Progenitor cell of endocrine pancreas (in vitro differentiated cells): Measurements from ENCODE around the gene MIA3. TPM values are rescaled to one million over a fixed set of nuclear protein-coding genes. Genes with fewer than 3 reads are reported as not detected.

ENCODE experiments used
- DNase-seq: peaks from one replicate; pipeline ENCODE4 v3.0.0; 2021; ENCODE audit warnings: low spot score; ENCODE audit not compliant: unreplicated experiment
- H3K27ac Mint-ChIP-seq: 2 replicates; pipeline ENCODE4 v1.8.0; 2021; ENCODE audit warnings: mild to moderate bottlenecking, moderate library complexity, mixed read lengths
- H3K27me3 Mint-ChIP-seq: 2 replicates; pipeline ENCODE4 v1.8.0; 2021; ENCODE audit warnings: mixed read lengths
- H3K36me3 Mint-ChIP-seq: 2 replicates; pipeline ENCODE4 v1.8.0; 2022; ENCODE audit warnings: mixed read lengths; ENCODE audit not compliant: insufficient read depth
- H3K4me1 Mint-ChIP-seq: 2 replicates; pipeline ENCODE4 v1.8.0; 2021; ENCODE audit warnings: low read depth, mixed read lengths
- H3K4me3 Mint-ChIP-seq: 2 replicates; pipeline ENCODE4 v1.8.0; 2021; ENCODE audit warnings: low read depth, mild to moderate bottlenecking, moderate library complexity, mixed read lengths
- H3K9me3 Mint-ChIP-seq: 2 replicates; pipeline ENCODE4 v1.8.0; 2021; ENCODE audit warnings: low read depth, mixed read lengths
- total RNA-seq: library from RNA; stranded (reverse); gene quantifications from 2 replicates; pipeline ENCODE4 v1.2.1, GENCODE V29; 2021
- TF ChIP-seq, protein P1 (sequence below): fragments of 200-600 bp; sonication (generic); IDR thresholded peaks from one replicate; pipeline ENCODE4 v1.5.0; 2021; ENCODE audit warnings: antibody characterized with exemption, mild to moderate bottlenecking; ENCODE audit not compliant: unreplicated experiment

Gene MIA3
- total RNA-seq, 1 donor from 2014 or later = 67.1 TPM

DNA sequence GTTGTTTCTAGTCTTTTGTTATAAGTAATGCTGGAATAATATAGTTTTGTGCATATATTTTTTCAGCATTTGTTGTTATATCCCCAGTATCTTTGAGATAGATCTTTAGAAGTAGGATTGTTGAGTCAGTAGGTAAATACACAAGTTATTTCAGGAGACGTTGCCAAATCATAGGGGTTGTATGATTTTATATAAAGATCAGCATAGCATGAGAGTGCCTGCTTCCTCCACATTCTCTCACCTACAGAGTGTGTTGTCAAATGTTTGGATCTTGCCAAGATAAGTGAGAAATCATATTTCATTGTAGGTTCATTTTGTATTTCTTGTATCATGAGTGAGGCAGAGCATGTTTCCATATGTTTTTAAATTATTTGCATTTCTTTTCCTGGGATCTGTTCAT lies 24.6 kb downstream of the MIA3 start:
- TF ChIP-seq, protein P1, sequence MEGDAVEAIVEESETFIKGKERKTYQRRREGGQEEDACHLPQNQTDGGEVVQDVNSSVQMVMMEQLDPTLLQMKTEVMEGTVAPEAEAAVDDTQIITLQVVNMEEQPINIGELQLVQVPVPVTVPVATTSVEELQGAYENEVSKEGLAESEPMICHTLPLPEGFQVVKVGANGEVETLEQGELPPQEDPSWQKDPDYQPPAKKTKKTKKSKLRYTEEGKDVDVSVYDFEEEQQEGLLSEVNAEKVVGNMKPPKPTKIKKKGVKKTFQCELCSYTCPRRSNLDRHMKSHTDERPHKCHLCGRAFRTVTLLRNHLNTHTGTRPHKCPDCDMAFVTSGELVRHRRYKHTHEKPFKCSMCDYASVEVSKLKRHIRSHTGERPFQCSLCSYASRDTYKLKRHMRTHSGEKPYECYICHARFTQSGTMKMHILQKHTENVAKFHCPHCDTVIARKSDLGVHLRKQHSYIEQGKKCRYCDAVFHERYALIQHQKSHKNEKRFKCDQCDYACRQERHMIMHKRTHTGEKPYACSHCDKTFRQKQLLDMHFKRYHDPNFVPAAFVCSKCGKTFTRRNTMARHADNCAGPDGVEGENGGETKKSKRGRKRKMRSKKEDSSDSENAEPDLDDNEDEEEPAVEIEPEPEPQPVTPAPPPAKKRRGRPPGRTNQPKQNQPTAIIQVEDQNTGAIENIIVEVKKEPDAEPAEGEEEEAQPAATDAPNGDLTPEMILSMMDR = no peak
- peaks cover 19% of the 10 kb centered on the region for H3K36me3 Mint-ChIP-seq
- H3K27ac Mint-ChIP-seq = peak overlapping the region; percentile 14

DNA sequence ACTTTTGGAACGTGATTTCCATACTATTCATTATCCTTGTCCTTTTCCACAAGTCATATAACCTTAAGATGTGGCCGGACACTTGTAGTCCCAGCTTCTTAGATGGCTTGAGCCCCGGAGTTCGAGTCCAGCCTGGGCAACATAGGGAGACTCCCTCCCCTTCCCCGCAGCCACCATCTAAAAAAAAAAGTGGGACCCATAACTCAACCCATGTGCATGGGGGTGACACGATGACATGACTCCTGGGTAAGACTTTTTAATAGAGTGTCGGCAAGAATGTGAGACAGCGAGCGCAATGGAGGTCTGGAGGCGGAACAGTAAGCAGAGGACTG lies 25.7 kb downstream of the MIA3 start:
- Mint-ChIP-seq H3K4me3 (peak overlapping the region; percentile 88), H3K4me1 (peaks cover 12% of the 10 kb centered on the region), H3K27me3 (no peaks in the 10 kb centered on the region), H3K27ac (peak overlapping the region; percentile 98), H3K9me3 (peaks cover 4% of the 10 kb centered on the region), H3K36me3 (peaks cover 17% of the 10 kb centered on the region)
- DNase-seq = no peak
- TF ChIP-seq, protein P1 = no peak

More for the DNA sequence above, 24.6 kb downstream of the MIA3 start:
- H3K4me3 Mint-ChIP-seq = peak overlapping the region; percentile 57
- H3K9me3 Mint-ChIP-seq = peaks cover 4% of the 10 kb centered on the region
- no peak for DNase-seq
- H3K4me1 Mint-ChIP-seq = peaks cover 12% of the 10 kb centered on the region
- no peaks in the 10 kb centered on the region for H3K27me3 Mint-ChIP-seq

DNA sequence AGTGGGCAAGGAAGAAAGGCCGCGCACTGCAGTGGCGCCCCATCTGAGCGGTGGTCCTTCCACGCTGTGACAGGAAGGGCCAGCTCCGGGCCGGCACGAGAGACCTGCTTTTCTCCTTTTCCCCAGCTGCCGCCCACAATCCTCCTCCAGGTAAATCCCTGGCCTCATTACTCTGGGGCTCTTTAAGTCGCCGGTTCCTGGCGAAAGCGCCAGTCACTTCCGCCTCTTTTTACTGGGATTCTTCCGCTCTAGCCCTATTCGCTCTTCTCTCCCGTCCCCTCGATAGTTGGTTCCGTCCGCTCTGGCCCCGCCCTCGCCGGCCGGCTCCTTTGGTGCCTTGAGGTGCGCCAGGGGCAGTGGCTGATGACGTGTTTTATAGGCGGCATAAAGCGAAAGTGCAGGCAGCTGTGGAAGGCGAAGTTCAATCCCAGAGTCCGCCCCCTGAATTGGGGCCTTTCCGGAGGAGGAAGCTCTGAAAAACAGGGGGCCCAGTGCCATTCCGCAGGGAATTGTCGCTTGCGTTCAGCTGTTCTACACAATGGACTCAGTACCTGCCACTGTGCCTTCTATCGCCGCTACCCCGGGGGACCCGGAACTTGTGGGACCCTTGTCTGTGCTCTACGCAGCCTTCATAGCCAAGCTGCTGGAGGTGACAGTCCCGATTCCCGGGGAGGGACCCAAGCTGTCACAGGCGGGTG lies 26.2 kb downstream of the MIA3 start:
- Mint-ChIP-seq H3K27me3 (no peaks in the 10 kb centered on the region), H3K9me3 (peaks cover 4% of the 10 kb centered on the region), H3K27ac (peak overlapping the region; percentile 98), H3K36me3 (peaks cover 15% of the 10 kb centered on the region), H3K4me3 (peak overlapping the region; percentile 88), H3K4me1 (peaks cover 12% of the 10 kb centered on the region)
- peak; percentile 94 for DNase-seq
- TF ChIP-seq, protein P1 = no peak

GRCh38 chr1:222644636-222644980 lies 26.7 kb downstream of the MIA3 start:
- peaks cover 10% of the 10 kb centered on the region for H3K36me3 Mint-ChIP-seq
- TF ChIP-seq, protein P1 = no peak
- no peak for DNase-seq
- H3K4me3 Mint-ChIP-seq = peak overlapping the region; percentile 88
- no peaks in the 10 kb centered on the region for H3K27me3 Mint-ChIP-seq
- peaks cover 12% of the 10 kb centered on the region for H3K4me1 Mint-ChIP-seq
- H3K27ac Mint-ChIP-seq = peak overlapping the region; percentile 98
- H3K9me3 Mint-ChIP-seq = peaks cover 3% of the 10 kb centered on the region

DNA sequence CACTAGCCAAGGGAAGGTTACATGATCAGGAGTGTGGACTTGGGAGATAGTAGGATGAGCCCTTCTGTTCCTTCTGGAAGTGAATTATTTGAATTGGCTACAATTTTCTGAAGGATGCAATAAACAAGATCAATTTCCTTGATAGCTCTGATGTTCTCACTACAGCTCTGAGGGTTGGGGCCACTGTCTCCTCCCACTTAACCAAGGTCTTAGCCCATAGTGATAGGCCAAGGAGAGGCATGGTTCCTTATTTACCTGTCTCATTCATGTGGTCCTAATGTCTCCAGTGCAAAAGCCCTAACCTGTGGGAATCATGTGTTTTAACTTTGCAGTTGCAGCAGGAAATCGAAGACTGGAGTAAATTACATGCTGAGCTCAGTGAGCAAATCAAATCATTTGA lies 34.8 kb downstream of the MIA3 start:
- H3K27ac Mint-ChIP-seq = no peak overlapping the region
- no peaks in the 10 kb centered on the region for H3K27me3 Mint-ChIP-seq
- DNase-seq = no peak
- peaks cover 27% of the 10 kb centered on the region for H3K36me3 Mint-ChIP-seq
- TF ChIP-seq, protein P1 = no peak
- H3K4me1 Mint-ChIP-seq = no peaks in the 10 kb centered on the region
- no peaks in the 10 kb centered on the region for H3K9me3 Mint-ChIP-seq
- no peak overlapping the region for H3K4me3 Mint-ChIP-seq
